Measurements from ENCODE around the gene LAMA3.

DNA sequence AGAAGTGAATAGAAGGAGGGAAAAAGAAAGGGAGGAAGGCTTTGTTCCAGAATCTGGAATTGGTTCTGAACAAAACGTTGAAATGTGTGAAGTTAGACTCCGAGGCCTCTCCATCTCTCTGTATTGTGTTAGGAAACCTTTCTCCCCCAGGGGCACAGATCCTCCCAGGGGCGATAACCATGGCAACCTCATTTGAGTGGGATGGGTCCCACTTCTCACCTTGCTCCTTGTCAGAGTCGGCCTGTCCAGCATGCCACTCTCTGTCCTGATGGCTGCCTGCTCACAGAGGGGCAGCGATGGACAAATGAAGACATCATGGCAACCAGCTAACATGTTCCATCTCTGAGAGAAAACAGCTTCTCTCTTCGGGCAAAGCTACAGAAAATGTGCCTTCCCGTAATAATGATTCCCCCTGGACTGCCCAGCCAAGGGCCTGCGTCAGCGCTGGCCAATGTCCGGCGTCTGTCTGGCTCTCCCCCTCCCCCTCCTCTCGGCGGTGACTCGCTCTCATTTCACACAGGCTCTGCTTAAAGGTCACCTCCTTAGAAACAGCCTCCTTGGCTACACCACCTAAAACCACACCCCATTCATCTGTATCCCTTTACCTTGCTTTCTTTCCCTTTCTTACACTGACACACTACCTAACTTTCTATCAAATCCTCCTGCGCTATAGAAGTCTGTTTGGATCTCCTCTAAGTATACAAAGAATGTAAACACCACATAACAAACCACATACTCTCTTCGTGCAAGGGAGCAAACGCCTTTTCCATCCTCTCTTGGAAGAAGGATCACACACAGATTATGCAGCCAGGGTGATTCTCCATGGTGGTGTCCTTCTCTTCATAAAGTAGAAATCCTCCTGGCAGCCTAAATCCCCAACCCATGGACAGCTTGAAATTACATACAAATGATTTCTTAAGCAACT, 293.2 kb downstream of the LAMA3 start:
- TF ChIP-seq SUZ12 (IDR thresholded peaks at IDR 0.05; ENCODE audit: extremely low read depth, insufficient read depth, insufficient read length) (no peak), YY1 (IDR thresholded peaks at IDR 0.05; ENCODE audit: insufficient read depth, insufficient read length) (no peak), ZNF274 (IDR thresholded peaks at IDR 0.05; ENCODE audit: low read depth, low read length) (no peak)
